GM12872 (cell line): ENCODE data around the gene GSTM1.

Source experiments
- CTCF ChIP-seq: IDR thresholded peaks from 3 replicates; pipeline ENCODE4 v1.5.1; 2011; ENCODE audit warnings: low read depth, mild to moderate bottlenecking, low read length, moderate library complexity; ENCODE audit not compliant: insufficient read depth

Gene GSTM1

DNA sequence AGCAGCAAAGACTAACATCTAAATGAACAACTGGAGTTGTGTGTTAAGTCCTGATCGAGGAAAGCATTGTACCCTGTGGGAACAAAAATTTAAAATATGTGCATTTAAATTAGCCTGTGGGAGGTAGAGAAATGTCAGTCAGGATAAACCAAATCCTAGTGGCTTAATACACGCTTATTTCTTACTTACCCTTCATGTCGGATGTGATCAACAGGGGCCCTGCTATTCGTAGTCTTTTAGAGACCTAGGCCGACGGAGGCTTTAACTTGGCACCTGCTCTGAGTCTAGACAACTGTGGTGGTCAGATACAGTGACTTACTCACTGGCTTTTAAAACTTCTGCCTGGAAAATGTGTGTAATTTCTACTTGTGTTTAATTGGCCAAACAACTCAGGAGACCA, 43.0 kb downstream of the GSTM1 start:
- no peak for TF ChIP-seq CTCF

GRCh38 chr1:109732390-109732881, 44.8 kb downstream of the GSTM1 start:
- TF ChIP-seq CTCF, result no peak

GRCh38 chr1:109733236-109733870, 45.7 kb downstream of the GSTM1 start:
- no peak for TF ChIP-seq CTCF

- no peak for TF ChIP-seq CTCF
These were observed 52.4 kb downstream of the GSTM1 start for GRCh38 chr1:109739738-109740614.

GRCh38 chr1:109740615-109741373, 53.2 kb downstream of the GSTM1 start, which contains the start of gene GSTM3:
TSS of gene GSTM3 (minus strand) at chr1:109741038. CDS start at chr1:109740287, 751 bp downstream.
- no peak for TF ChIP-seq CTCF
